Right atrium auricular region (tissue), 2 donors: ENCODE data around the gene HADHA. TPM values are rescaled to one million over a fixed set of nuclear protein-coding genes. Genes with fewer than 3 reads are reported as not detected.
"Not testable (repeated sequence)": the region's sequence is repeated elsewhere in the genome, so short reads cannot be mapped to it uniquely, and the experiment has no call there.

ENCODE experiments used
- DNase-seq: peaks from one replicate; pipeline ENCODE4 v3.0.0-alpha.2; 2019; ENCODE audit warnings: low spot score
- H3K27ac ChIP-seq, 2 donors: fragments of 200-600 bp; sonication (generic); 1 replicate in 1 of 2; 2 replicates in 1 of 2; pipeline ENCODE4 v1.5.1; 2016 to 2019
- H3K27me3 ChIP-seq, 2 donors: fragments of 200-600 bp; sonication (generic); one replicate each; pipeline versions ENCODE4 v1.5.1 to v1.6.0; 2017 to 2019
- H3K36me3 ChIP-seq: fragments of 200-600 bp; sonication (generic); one replicate; pipeline ENCODE4 v1.5.1; 2016
- H3K4me1 ChIP-seq, 2 donors: fragments of 200-600 bp; sonication (generic); one replicate each; pipeline versions ENCODE4 v1.5.1 to v1.6.0; 2017 to 2019
- H3K4me3 ChIP-seq, 2 donors: fragments of 200-600 bp; sonication (generic); 1 replicate in 1 of 2; 2 replicates in 1 of 2; pipeline ENCODE4 v1.5.1; 2017 to 2019; ENCODE audit warnings: mild to moderate bottlenecking in 1 of 2, moderate library complexity in 1 of 2
- H3K9me3 ChIP-seq, 2 donors: fragments of 200-600 bp; sonication (generic); one replicate each; pipeline ENCODE4 v1.5.1; 2019
- total RNA-seq, 2 donors: library from RNA; depleted of rRNA; stranded (reverse); fragments of >200 nt; gene quantifications; one replicate each; pipeline ENCODE4 v1.1.0, GENCODE V29; 2016
- TF ChIP-seq, protein P1 (sequence below), 2 donors: fragments of 200-600 bp; sonication (generic); IDR thresholded peaks; one replicate each; pipeline ENCODE4 v1.5.1; 2019; ENCODE audit warnings: antibody characterized with exemption in 2 of 2

Gene HADHA
- total RNA-seq, 2 donors from 2014 or later = 333 to 364 TPM

DNA sequence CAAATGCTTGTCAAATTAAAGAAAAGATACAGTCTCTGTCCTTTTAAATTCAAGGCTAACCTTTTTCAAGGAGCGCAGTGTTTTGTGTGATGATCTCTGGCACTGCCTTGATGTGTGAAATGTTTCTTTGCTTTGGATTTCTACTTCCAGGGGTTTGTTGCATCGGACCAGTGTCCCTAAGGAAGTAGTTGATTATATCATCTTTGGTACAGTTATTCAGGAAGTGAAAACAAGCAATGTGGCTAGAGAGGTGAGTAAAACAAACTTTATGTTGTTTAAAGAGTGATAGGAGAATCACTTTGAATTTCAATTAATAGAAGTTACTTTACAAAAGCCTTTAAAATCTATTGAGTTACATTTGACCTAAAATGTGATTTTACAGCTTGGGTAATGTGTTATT lies 29.1 kb upstream of the HADHA start:
- Histone ChIP-seq H3K36me3 (peaks cover 26% of the 10 kb centered on the region), H3K27me3 (no peaks in the 10 kb centered on the region), H3K4me1 (peaks cover 0 to 44% of the 10 kb centered on the region in 2 donors), H3K9me3 (no peaks in the 10 kb centered on the region), H3K27ac (peak overlapping the region; percentile 54 to 87), H3K4me3 (no peak overlapping the region)
- no peak for DNase-seq
- TF ChIP-seq, protein P1, sequence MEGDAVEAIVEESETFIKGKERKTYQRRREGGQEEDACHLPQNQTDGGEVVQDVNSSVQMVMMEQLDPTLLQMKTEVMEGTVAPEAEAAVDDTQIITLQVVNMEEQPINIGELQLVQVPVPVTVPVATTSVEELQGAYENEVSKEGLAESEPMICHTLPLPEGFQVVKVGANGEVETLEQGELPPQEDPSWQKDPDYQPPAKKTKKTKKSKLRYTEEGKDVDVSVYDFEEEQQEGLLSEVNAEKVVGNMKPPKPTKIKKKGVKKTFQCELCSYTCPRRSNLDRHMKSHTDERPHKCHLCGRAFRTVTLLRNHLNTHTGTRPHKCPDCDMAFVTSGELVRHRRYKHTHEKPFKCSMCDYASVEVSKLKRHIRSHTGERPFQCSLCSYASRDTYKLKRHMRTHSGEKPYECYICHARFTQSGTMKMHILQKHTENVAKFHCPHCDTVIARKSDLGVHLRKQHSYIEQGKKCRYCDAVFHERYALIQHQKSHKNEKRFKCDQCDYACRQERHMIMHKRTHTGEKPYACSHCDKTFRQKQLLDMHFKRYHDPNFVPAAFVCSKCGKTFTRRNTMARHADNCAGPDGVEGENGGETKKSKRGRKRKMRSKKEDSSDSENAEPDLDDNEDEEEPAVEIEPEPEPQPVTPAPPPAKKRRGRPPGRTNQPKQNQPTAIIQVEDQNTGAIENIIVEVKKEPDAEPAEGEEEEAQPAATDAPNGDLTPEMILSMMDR (IDR thresholded peaks at IDR 0.05) = no peak

DNA sequence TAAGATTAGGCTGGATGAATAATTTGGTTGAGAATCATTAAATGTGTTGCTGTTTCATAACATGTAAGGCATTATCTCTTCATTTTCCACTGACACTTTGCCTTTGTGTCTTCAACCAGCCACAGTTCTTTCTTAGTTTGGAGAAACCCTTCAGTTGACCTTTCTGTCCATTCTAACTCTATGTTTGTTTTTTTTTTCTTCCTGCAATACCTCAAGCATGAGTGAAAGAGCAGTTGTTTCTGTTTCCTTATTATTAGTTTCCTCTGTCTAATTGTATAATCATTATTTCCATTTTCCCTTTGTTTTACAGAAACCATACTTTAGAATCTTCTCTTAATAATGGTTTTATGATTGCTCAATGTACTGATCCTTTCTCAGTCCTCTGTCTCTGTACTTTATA lies 25.9 kb upstream of the HADHA start:
- Histone ChIP-seq H3K27me3 (no peaks in the 10 kb centered on the region), H3K36me3 (peaks cover 2% of the 10 kb centered on the region), H3K9me3 (no peaks in the 10 kb centered on the region), H3K4me1 (peaks cover 0 to 50% of the 10 kb centered on the region in 2 donors), H3K4me3 (no peak overlapping the region), H3K27ac (peak overlapping the region in 1 of 2 donors; percentile 87)
- TF ChIP-seq, protein P1 (IDR thresholded peaks at IDR 0.05) = no peak
- DNase-seq = no peak

DNA sequence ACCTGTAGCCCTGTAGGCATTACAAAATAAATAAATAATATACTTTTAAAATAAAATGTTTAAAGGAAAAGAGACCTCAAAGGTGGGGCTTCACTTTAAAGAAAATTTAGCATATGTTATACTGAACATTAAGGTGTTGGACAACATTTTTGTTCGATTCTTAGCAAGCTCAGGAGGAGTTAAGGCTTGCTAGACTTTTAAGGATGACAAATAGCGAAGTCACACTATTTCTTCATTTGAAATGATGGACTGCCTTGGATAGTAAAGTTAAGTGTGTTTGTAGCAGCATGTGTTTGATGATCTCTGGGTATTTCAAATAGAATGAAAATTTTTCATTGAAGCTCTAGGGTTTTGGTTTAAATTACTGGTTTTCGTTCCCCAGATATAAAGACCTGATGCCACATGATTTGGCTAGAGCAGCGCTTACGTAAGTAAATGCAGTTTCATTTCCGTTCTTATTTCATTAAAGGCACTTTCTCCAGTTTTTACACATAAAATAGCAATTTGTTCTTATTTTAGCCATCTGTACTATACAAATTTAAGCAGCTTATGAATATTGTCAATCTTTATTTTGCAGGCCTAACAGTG lies 25.2 kb upstream of the HADHA start:
- peak overlapping the region in 1 of 2 donors; percentile 87 for H3K27ac ChIP-seq
- H3K27me3 ChIP-seq = no peaks in the 10 kb centered on the region
- TF ChIP-seq, protein P1 (IDR thresholded peaks at IDR 0.05) = no peak
- no peak for DNase-seq
- H3K9me3 ChIP-seq = no peaks in the 10 kb centered on the region
- peaks cover 0 to 43% of the 10 kb centered on the region in 2 donors for H3K4me1 ChIP-seq
- peaks cover 9% of the 10 kb centered on the region for H3K36me3 ChIP-seq
- no peak overlapping the region for H3K4me3 ChIP-seq

DNA sequence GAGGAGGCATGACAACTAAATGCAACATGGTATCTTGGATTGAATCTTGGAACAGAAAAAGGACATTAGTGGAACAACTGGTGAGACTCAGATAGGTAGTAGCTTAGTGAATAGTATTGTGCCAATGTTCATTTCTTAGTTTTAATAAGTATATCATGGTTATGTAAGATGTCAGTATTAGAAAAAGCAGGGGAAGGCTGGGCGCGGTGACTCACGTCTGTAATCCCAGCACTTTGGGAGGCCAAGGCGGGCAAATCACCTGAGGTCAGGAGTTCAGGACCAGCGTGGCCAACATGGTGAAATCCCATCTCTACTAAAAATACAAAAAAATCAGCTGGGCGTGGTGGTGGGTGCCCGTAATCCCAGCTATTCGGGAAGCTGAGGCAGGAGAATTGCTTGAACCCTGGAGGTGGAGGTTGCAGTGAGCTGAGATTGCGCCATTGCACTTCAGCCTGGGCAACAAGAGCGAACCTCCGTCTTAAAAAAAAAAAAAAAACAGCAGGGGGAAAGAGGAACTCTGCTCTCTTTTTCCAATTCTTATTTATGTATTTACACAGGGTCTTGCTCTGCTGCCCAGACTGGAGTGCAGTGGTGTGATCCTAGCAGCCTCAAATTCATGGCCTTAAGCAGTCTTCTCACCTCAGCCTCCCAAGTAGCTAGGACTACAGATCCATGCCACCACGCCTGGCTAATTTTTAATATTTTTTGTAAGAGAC lies 24.4 kb upstream of the HADHA start:
- not testable (repeated sequence) for H3K27me3 ChIP-seq, H3K9me3 ChIP-seq, H3K4me3 ChIP-seq, DNase-seq
- H3K36me3 ChIP-seq = peaks cover 17% of the 10 kb centered on the region
- H3K4me1 ChIP-seq = peaks cover 0 to 35% of the 10 kb centered on the region in 2 donors
- peak overlapping the region in 1 of 2 donors; percentile 87 for H3K27ac ChIP-seq

DNA sequence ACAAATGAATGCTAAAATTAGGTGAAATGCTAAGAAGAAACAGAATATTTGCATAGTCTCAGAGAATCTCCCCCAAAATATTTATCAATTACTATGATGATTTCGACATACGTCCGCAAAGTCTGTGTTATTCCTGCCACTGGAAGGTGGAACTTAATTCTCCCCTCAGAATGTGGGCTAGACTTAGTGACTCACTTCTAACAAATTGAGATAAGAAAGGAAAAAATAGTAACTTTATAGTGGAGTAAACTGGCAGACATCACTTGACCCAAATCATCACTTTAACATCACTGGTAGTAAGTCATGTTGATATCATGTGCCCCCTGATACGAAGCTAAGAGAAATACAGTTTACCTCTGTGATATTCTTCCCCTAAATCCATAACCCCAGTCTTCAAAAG lies 23.8 kb upstream of the HADHA start:
- Histone ChIP-seq H3K36me3 (peaks cover 23% of the 10 kb centered on the region), H3K27ac (peak overlapping the region in 1 of 2 donors; percentile 87), H3K4me1 (peaks cover 0 to 29% of the 10 kb centered on the region in 2 donors), H3K4me3 (no peak overlapping the region), H3K27me3 (no peaks in the 10 kb centered on the region), H3K9me3 (no peaks in the 10 kb centered on the region)
- TF ChIP-seq, protein P1 (IDR thresholded peaks at IDR 0.05) = no peak
- no peak for DNase-seq

DNA sequence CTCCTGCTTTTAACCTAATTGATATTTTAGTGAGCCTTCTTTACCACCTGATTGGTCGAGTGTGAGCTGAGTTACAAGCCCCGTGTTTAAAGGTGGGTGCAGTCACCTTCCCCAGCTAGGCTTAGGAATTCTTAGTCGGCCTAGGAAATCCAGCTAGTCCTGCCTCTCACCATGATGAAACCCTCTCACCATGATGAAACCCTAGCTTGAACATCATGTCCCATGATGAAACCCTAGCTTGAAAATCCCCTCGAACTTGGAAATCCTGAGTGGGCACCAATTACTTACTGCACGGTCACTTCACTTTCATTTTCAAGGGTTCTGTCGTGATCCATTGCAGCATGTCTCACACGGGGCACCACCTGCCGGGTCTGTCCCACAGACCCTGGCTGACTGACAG lies 14.4 kb upstream of the HADHA start:
- H3K9me3 ChIP-seq, H3K27me3 ChIP-seq, DNase-seq, H3K4me3 ChIP-seq: not testable (repeated sequence)
- Histone ChIP-seq H3K4me1 (peaks cover 0 to 22% of the 10 kb centered on the region in 2 donors), H3K27ac (peak overlapping the region in 1 of 2 donors; percentile 27), H3K36me3 (peaks cover 72% of the 10 kb centered on the region)
